ENCODE data around the gene SMC3.

SMC3 gene

GRCh38 chr10:110648692-110649346 is 81.3 kb downstream of the SMC3 start:
- DNase-seq: no peak

- DNase-seq: no peak
These were observed 82.1 kb downstream of the SMC3 start for GRCh38 chr10:110649347-110650264.

DNA sequence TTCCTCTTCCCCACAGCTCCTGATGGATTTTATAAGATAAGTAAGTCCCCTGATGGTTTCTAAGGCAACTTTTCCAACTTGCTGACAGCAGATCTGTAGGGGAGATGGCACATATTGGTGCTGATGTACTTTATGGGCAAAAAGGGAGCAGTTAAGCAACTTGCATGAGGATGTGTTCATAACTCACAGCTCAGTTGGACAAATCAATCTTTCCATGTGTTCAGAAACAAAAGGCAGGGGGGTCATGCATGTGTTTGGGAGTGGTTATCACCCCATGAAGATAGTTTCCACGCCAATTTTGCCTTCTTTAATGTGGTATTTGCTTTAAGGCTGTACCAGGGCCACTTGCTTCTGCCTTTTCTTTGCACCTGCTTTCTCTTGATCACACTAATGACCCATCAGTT is 82.8 kb downstream of the SMC3 start:
- no peak for DNase-seq

DNA sequence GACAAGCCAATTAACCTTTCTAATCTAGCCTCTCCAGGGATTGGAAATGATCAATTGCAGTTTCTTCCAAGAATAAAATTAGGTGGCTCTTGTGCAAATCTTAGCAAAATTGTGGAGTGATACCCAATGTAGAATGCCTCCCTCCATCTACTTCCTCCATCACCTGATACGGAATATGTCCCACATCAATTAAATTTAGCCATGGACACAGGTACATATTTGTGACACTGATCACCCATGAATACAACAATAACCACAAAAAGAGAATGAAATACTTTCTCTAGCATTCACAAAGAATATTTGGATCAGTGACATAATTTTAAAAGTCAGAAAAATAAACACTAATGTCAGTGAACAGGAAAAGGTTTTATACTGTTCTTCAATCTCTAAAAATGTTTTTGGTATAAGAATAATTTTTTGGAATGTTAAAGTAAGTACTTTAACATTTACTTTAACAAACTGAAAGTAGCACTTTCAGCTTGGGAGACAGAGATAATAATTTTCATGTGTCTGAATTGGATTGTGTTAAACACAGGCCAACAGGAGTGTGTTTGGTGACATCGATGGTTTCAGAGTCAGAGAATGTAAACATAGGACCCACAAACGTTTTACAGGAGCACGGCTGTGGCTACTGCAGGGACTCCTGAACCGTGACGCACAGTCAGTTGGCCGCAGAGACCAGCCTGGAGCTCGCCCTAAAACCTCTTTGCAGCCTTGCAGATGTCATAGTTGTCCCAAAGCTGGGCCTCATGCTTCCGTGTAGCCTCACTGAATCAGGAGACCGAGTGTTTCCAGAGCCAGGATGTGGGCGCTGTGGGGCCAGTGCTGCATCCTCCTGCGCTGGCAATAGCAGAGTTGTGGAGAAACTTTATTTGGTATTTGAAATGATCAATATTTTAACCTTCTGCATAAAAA is 83.8 kb downstream of the SMC3 start:
- DNase-seq: no peak

- DNase-seq: no peak
These were observed 85.1 kb downstream of the SMC3 start for GRCh38 chr10:110652475-110653118.

All from DMS79 (cell line).